ENCODE data around the gene MLF2. TPM values are rescaled to one million over a fixed set of nuclear protein-coding genes. Genes with fewer than 3 reads are reported as not detected.
A peak's percentile ranks its signal among the peaks of the same experiment; 100 is the strongest.

The MLF2 gene
- total and polyA plus RNA-seq, 10 of the 15 experiments (the other 5 are each of a cell fraction or from before 2014, with no cell fraction given): 13.5 to 222 (median 130) TPM

DNA sequence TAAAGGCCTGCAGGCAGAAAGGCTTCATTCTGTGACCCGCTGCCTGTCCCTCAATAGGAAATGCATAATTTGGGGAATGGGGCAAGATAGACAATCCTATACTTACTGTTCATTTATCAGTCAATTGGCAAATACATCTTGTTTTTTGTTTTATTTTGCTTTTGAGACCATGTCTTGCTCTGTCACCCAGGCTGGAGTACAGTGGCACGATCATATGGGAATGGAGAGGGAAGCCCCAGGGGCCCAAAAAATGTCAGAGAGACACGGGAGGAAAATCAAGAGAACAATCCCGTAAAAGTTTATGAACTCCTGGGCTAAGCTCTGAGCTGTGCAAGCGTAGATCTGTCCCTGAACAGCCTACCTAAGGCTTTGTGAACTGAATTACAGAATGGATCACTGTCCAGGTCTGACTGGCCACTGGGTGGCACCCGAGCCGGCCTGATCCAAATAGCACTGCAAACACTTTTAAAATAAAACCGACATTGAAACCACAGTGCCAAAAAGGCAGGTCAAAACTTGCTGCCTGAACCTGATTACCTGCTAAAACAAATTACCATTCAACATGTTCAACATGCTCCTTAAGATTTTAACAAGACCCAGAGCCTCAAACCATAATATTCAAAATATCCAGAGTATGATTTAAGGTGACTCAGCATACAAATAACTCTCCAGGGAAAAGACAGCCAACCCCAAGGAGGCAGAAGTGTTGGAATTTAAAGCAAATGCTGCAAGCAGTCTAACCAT is 17.3 kb downstream of the MLF2 start:
- Histone ChIP-seq H3K4me1 (ENCODE audit: control insufficient read depth, insufficient read depth, low read length) (peaks cover 5% of the 10 kb centered on the region; the same call in 1 of the 2 replicates), H2AFZ (ENCODE audit: control insufficient read depth, low read depth, low read length) (no peak overlapping the region), H3K4me2 (ENCODE audit: control insufficient read depth, insufficient read depth) (peak overlapping the region; percentile 19; the same call in 1 of the 2 replicates), H4K20me1 (ENCODE audit: control insufficient read depth, insufficient read depth) (no peaks in the 10 kb centered on the region), H3K79me2 (ENCODE audit: control insufficient read depth, insufficient read depth, low read length) (no peaks in the 10 kb centered on the region), H3K4me3 (no peak overlapping the region), H3K36me3 (ENCODE audit: control insufficient read depth in 2 of 2, insufficient read depth in 2 of 2, low read length in 1 of 2) (no peaks in the 10 kb centered on the region; a peak in 2 of 4 replicates), H3K9me3 (replicated peaks; ENCODE audit: control insufficient read depth, insufficient read depth, low read length) (no peaks in the 10 kb centered on the region), H3K27me3 (replicated peaks in 1 of 2; ENCODE audit: control insufficient read depth in 2 of 2, insufficient read depth in 2 of 2, low read length in 1 of 2) (no peaks in the 10 kb centered on the region), H3K27ac (ENCODE audit: control insufficient read depth, insufficient read depth) (0 out of 2 replicates have a peak overlapping the region, but pooled peaks have one; percentile 60), H3K9ac (ENCODE audit: control insufficient read depth, insufficient read depth, low read length) (no peak overlapping the region)
- intact Hi-C loops (cut with micrococcal nuclease; ENCODE audit: unreplicated experiment) (loop anchor here (5.0 kb wide), 2 partner anchors 42 to 92 kb away; partner anchors contain the start of gene P3H3), in situ Hi-C loops (cut with MboI) (no loop called here)
- 60% methylated on average over 8 of the region's 8 CpGs for WGBS (ENCODE audit: insufficient coverage, insufficient replicate concordance, low lambda C conversion rate, missing lambda C conversion rate)
- ChIA-PET CTCF (interaction anchor here (1.3 to 4.7 kb wide), 7 partner anchors 12 to 99 kb away, joined by 3 to 23 read pairs (median 5); partner anchors contain the start of genes COPS7A and MLF2), SMC1A (ENCODE audit: uncharacterized antibody, unreplicated experiment) (interaction anchor here (0.5 to 1.4 kb wide), 5 partner anchors 10 to 302 kb away, joined by 3 to 5 read pairs (median 3); partner anchors contain the start of genes MLF2 and P3H3), RAD21 (ENCODE audit: unreplicated experiment) (interaction anchor here (1.2 to 2.1 kb wide), 3 partner anchors 17 to 31 kb away, joined by 4 to 7 read pairs (median 6); partner anchors contain the start of genes MLF2 and PTMS), POLR2A (interaction anchor here (2.1 kb wide), 1 partner anchor 17 kb away, joined by 6 read pairs; the partner anchor contains the start of gene MLF2)
- no peak for DNase-seq (ENCODE audit: low read depth, low spot score)
- FAIRE-seq: peak; percentile 80
- ATAC-seq: peak; percentile 91
- BruUV-seq (replicated peaks): no TSS peak
- TF ChIP-seq RUNX3 (IDR thresholded peaks at IDR 0.05; ENCODE audit: low read length) (peak; percentile 74), HCFC1 (IDR thresholded peaks at IDR 0.05; ENCODE audit: low read length) (no peak), CTCF (IDR thresholded peaks at IDR 0.05 in 2 of 3, conservative IDR thresholded peaks at IDR 0.05 in 1 of 3; ENCODE audit: control insufficient read depth in 2 of 3, extremely low read depth in 1 of 3, insufficient read depth in 1 of 3, low read depth in 3 of 3, low read length in 3 of 3) (peak; percentile 59 to 64 (median 61)), ATF2 (IDR thresholded peaks at IDR 0.05; ENCODE audit: low read length) (no peak), MYC (IDR thresholded peaks at IDR 0.05; ENCODE audit: insufficient read depth, insufficient read length, insufficient replicate concordance, low read length, severe bottlenecking) (no peak), WRNIP1 (IDR thresholded peaks at IDR 0.05; ENCODE audit: borderline replicate concordance, low read depth, low read length) (no peak), NR2C1 (IDR thresholded peaks at IDR 0.05) (no peak), SKIL (IDR thresholded peaks at IDR 0.05; ENCODE audit: low read depth, poor library complexity, severe bottlenecking) (peak; percentile 62), CHD1 (IDR thresholded peaks at IDR 0.05; ENCODE audit: low read depth, low read length) (0 out of 2 replicates have a peak, but pooled peaks have one; percentile 50), NKRF (conservative IDR thresholded peaks at IDR 0.05) (no peak)
- TF ChIP-seq, protein P1, sequence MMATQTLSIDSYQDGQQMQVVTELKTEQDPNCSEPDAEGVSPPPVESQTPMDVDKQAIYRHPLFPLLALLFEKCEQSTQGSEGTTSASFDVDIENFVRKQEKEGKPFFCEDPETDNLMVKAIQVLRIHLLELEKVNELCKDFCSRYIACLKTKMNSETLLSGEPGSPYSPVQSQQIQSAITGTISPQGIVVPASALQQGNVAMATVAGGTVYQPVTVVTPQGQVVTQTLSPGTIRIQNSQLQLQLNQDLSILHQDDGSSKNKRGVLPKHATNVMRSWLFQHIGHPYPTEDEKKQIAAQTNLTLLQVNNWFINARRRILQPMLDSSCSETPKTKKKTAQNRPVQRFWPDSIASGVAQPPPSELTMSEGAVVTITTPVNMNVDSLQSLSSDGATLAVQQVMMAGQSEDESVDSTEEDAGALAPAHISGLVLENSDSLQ (IDR thresholded peaks at IDR 0.05): no peak

All from GM12878 (cell line).